ENCODE results near the gene SEMA4A.

SEMA4A gene

DNA sequence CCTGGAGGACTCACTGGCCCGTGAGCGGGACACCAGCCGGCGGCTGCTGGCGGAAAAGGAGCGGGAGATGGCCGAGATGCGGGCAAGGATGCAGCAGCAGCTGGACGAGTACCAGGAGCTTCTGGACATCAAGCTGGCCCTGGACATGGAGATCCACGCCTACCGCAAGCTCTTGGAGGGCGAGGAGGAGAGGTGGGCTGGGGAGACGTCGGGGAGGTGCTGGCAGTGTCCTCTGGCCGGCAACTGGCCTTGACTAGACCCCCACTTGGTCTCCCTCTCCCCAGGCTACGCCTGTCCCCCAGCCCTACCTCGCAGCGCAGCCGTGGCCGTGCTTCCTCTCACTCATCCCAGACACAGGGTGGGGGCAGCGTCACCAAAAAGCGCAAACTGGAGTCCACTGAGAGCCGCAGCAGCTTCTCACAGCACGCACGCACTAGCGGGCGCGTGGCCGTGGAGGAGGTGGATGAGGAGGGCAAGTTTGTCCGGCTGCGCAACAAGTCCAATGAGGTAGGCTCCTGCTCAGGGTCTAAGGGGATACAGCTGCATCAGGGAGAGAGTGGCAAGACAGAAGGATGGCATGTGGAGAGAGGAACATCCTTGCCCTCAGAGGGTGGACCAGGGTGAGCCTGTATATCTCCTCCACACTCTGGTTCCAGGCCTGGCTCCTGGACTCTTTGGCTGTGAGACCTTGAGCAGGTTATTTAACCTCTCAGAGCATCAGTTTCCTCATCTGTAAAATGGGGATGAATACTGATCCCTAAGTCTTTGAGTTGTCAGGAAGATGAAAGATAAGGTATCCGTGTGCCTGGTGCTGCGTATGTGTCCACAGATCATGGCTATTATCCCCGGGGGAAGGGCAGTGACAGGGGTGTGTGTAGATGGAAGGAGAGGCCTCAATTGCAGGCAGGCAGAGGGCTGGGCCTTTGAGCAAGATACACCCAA is 17.2 kb upstream of the SEMA4A start:
- no peak for DNase-seq (ENCODE audit: low read depth)

- no peak for DNase-seq (ENCODE audit: low read depth)
These were observed 16.4 kb upstream of the SEMA4A start for GRCh38 chr1:156136970-156137483.

DNA sequence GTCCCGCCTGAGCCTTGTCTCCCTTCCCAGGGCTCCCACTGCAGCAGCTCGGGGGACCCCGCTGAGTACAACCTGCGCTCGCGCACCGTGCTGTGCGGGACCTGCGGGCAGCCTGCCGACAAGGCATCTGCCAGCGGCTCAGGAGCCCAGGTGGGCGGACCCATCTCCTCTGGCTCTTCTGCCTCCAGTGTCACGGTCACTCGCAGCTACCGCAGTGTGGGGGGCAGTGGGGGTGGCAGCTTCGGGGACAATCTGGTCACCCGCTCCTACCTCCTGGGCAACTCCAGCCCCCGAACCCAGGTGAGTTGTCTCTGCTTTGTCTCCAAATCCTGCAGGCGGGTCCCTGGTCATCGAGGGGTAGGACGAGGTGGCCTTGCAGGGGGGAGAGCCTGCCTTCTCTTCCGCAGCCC is 14.9 kb upstream of the SEMA4A start:
- no peak for DNase-seq (ENCODE audit: low read depth)

- no peak for DNase-seq (ENCODE audit: low read depth)
These were observed 12.3 kb upstream of the SEMA4A start for GRCh38 chr1:156140879-156141707.

DNA sequence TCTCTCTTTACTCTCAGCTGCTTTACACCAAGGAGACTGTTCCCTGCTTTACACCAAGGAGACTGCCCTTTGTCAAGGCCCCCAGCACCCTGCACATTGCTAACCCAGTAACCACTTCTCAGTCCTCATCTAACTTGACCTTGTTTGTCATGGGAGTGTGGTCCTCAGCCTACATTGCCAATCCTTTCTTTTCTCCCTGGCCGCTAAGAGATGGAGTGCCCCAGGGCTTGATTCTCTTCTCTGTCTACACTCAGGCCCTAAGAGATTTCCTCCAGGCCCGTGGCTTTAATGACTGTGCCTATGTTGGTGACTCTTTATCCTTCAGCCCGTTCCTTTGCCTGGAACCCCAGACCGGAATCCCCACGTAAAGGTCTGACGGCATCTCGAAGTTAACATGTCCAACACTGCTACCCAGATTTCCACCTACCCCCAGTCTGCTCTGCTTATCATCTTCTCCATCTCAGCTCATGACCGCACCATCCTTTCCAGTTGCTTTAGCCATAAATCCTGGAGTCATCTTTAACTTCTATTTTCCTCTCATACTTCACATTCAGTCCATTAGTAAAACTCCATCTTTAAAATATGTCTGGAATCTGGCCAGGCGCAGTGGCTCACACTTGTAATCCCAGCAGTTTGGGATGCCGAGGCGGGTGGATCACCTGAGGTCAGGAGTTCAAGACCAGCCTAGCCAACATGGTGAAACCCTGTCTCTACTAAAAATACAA is 9.5 kb upstream of the SEMA4A start:
- no peak for DNase-seq (ENCODE audit: low read depth)

DNA sequence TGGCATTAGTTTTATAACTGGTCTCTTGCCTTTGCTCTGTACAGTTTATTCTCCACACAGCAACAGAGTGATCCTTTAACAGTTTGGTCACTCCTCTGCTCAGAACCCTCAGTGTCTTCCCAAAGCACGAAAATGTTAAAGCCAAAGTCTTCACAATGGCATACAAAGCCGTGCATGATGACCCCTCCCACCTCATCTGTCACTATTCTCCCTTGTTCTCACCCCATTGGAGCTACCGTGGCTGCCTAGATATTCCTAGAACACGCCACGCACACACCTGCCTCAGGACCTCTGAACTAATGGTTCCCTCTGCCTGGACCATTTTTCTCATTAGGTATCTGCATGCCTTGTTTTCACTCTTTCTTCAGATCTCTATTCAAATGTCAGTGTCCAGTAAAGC is 8.6 kb upstream of the SEMA4A start:
- no peak for DNase-seq (ENCODE audit: low read depth)

DNA sequence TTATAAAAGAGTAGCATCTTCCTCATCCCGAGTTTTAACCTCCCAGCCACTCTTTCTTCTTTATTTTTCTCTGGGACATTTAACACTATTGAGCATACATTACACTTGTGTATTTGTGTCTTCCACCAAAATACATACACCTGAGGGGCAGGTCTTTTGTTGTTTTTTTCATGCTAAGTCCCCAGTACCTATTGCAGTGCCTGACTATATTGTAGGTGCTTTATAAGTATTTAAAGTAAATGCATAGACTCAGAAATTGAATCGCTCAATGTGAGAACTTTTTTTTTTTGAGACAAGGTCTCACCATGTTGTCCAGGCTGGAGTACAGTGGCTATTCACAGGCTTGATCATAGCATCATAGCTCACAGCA is 7.8 kb upstream of the SEMA4A start:
- no peak for DNase-seq (ENCODE audit: low read depth)

DNA sequence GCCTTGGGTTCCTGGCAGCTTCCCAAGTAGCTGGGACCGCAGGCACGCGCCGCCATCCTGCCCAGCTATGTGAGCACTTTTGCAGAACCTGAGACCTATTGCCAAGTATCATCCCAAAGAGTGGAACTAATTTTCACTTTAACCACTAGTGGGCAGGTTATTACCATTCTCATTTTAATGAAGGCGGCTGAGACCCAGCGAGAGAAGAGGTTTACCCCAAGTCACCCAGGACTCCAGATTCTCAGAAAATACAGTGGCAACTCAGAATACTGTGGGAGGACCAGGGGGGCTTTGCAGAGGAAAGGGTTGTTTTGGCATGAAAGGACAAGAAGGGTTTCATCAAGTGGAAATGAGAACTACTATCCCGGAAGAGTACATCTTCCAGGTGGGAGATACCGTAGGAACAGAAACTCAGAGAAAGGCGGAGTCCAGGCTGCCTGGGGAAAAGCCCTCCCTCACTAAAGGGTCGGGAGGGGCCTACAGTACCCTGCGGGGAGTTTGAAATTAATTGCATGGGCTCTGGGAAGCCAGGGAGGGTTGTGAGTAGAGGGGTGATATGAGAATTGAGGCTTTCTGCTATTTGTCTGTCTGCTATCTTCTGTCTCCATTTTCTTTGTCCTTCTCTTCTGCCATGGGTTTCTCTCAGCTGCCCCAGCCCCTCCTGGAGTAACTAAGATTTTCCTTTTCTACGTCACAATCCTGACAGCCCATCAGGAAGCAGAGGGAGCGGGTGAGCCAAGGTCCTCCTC is 7.2 kb upstream of the SEMA4A start:
- DNase-seq (ENCODE audit: low read depth): no peak

DNA sequence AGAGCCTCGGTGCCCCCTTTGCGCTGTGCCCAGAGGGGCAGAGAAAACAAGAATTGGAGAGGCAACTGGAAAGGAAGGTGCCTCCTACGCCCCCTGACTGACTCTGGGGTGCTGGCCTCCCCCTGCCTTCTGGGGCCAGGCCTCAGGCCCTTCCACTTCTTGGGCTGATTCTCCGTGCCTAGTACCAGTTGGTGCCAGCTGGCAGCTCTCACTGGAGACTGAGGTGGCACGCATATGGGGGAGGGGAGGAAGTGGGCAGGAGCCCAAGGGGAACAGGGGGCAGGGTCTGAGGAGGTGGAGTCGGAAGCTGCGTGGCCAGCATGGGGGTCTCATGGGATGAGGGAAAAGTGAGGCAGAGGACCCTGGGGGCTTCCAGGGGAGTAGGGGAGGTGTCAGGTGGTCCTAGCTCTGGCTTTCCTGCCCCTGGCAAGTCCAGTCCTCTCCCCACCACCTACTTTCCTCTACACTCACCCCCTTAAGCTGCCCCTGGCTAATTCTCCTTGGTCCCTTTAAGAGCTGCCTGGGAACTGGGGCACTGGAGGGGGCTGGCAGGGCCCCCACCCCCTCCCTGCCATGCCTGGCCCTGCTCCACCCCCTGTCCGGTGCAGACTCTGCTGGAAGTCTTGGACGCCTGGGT is 6.5 kb upstream of the SEMA4A start:
- DNase-seq (ENCODE audit: low read depth): no peak

- DNase-seq (ENCODE audit: low read depth): no peak
These were observed 5.2 kb upstream of the SEMA4A start for GRCh38 chr1:156148216-156148615.

DNA sequence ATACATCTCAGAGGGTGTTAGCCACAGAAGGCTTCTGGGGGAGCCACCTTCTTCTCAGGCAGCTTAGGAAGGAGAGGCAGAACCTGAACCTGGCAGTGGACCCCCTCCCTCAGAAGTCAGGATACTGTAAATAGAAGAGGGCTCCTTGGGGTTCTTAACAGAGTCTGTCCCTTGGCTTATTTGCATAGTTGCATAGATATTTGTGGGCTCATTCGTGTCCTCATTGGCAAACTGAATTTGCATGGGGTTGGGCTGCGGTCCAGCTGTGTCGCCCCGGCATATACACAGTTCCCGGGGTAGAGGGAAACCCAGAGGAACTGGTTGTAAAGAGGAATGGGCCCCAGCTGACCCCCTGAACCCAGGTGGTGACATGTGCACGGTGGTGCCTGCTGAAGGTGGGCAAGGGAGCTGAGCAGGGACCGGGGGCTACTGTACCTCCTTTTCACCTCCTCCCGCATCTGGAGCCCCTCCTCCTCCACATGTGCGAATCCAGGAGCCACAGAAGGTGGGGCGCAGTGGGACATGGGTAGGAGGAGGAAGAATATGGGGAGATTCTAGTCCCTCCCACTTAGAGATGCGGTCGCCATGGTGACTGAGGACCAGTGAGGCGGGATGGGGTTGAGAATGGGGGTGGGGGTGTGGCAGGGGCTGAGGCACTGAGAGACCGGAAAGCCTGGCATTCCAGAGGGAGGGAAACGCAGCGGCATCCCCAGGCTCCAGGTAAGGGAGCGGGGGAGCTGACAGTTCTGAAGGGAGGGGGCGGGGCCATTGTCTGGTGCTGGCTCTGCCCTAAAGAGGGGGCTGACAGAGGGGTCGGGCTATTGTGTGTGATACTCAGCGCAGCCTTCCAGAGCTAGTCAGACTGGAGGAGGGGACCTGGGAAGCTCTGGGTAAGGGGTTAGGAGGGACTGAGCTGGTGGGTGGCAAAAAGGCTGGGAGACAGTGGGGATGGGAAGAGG is 3.7 kb upstream of the SEMA4A start:
- no peak for DNase-seq (ENCODE audit: low read depth)

- DNase-seq (ENCODE audit: low read depth): no peak
These were observed 2.9 kb upstream of the SEMA4A start for GRCh38 chr1:156150333-156151011.

- DNase-seq (ENCODE audit: low read depth): no peak
These were observed 2.2 kb upstream of the SEMA4A start for GRCh38 chr1:156151093-156151688.

DNA sequence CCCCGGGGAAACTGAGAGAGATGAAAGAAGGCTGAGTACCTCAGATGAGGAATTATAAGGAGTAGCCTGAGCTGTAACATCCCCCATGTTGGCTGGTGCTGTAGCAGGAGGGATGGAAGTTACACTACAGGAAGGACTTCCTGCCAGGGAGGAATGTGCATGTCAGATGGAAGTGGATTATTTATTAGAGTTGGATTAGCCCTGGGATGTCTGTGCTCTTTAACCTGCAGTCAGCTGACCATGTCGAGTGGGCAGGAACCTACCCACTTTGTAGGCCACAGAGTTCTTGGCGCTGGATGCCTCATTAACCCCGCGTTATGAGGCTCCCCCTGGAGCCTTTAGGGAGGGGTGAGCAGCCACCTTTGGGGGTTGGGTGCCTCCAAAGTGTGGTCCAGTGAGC is 757 bp upstream of the SEMA4A start:
- DNase-seq (ENCODE audit: low read depth): no peak

DNA sequence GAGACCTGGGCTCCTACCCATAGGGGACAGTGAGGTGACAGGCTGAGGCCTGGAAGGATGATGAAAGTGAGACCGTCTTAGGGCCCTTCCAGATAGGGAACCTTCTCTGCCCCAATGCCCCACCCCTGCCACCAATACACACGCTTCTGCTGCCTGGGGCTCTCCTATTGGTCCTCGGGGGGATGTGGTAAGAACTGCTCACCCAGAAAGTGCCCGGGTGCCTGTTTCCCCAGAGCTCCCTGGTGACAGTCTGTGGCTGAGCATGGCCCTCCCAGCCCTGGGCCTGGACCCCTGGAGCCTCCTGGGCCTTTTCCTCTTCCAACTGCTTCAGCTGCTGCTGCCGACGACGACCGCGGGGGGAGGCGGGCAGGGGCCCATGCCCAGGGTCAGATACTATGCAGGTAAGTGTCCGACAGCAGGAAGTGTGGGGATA is 948 bp downstream of the SEMA4A start:
- no peak for DNase-seq (ENCODE audit: low read depth)

- DNase-seq (ENCODE audit: low read depth): no peak
These were observed 2.5 kb downstream of the SEMA4A start for GRCh38 chr1:156155756-156156510.

DNA sequence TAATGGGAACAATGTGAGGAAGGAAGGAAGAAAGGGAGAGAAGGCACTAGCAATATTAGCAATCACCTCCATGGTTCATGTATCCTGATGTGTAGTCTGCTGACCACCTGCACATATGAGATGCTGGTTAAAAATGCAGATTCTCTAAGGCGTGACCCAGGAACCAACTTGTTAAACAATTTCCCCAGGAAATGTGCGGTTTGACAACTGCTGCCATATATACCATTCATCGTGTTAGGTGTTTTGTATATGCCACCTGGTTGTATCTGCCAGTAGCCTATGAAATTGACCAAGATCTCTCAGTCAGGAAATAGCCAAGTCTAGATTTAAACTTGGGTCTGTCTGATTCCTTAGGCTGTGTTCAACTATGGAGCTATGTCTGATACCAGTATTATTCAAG is 4.1 kb downstream of the SEMA4A start:
- no peak for DNase-seq (ENCODE audit: low read depth)

GRCh38 chr1:156157966-156158365 is 4.6 kb downstream of the SEMA4A start:
- no peak for DNase-seq (ENCODE audit: low read depth)
